GM21825 (cell line): ENCODE measurements around the gene NEK11.

Experiments
- ATAC-seq: cut with Tn5 transposase; IDR thresholded peaks from one replicate; pipeline ENCODE4 v1.9.1; 2021; ENCODE audit warnings: mild to moderate bottlenecking, moderate library complexity; ENCODE audit not compliant: unreplicated experiment

NEK11 gene

GRCh38 chr3:131221731-131222130 lies 195.1 kb downstream of the NEK11 start:
- no peak for ATAC-seq

DNA sequence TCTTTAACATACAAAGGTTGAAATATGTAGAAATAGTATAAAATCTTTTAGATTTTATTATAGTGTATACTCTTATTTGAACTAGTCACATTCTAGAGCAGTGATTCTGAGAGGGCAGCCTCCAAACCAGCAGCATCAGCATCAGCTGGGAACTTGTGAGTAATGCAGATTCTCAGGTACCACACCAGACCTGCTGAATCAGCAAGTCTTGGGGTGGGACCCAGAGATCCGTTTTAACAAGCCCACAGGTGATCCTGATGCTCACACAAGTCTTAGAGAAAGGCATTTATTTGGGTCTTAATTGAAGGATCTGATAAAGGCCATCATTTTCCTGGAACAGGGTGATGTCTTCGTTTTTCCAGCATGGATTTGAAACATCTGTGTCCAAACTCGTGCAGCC lies 195.9 kb downstream of the NEK11 start:
- no peak for ATAC-seq

DNA sequence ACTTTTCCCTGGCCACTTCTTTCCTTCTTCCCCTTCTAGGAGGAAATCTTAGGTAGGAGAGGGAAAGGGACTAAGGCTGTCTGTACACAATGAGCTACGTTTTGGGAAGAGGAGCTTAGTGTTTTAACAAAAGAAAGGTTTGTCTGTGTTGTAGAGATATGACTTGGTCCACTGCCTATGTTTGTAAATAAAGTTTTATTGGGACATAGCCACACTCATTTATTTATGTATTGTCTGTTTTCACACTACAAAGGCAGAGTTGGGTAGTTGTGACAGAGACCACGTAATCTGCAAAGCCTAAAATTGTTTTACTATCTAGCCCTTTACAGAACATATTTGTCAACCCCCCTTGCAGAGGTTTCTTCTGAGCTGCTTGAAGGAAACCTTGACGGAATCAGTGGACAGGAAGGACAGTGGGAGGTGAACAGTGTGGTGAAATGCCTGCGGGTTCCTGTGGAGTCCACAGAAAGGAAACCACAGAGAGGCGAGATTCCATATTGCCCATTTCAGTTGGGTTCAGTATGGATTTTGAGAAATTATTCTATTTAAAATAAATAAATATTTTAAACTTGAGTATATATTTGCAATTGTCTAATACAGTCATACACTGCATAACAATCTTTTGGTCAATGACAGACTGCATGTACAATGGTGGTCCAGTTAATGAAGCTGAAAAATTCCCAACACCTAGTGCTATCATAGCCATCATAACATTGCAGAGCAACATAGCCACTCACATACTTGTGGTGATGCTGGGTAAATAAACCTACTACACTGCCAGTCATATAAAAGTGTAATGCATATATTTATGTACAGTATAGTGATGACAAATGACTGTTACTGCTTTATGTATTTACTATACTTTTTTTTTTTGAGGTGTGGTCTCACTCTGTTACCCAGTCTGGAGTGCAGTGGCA lies 197.0 kb downstream of the NEK11 start:
- ATAC-seq: no peak

- no peak for ATAC-seq
Observed at GRCh38 chr3:131224886-131225550, 198.3 kb downstream of the NEK11 start.

DNA sequence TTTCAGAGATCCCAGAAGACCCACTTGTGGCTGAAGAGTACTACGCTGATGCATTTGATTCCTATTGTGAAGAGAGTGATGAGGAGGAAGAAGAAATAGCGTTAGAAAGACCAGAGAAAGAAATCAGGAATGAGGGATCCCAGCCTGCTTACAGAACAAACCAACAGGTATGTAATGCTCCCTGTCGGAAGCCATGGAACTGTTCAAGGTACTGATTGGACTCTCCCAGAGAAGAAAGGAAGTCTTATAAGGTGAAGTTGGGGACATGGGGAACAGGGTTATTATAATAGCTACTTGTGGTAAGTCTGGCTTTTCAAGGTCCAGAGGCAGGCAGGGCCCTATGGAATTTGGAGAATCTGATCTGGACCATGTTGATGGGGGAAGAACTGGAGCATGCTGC lies 201.8 kb downstream of the NEK11 start:
- no peak for ATAC-seq

GRCh38 chr3:131231710-131232389 lies 205.2 kb downstream of the NEK11 start:
- ATAC-seq: no peak

DNA sequence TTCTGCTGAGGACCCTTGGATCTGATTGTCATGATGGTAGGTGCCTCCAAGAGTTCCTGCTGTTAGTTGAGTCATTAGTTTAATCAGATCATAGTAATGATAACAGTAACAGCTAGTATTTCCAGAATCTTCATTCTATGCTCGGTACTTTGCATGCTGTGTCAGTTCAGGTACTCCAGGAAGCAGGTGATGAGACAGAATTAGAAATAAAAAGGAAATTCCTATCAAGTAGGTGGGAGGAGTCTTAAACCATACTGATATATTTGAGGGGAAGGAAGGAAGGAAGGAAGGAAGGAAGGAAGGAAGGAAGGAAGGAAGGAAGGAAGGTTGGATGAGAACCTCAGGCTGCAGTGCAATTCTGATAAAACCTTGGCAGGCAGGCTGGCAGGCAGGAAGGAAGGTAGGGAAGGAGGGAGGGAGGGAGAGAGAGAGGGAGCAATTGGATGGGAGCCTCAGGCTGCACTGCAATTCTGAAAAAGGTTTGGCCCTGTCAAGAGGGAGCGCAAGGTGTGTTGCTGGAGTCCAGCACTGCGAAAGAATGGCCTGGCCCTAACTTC lies 206.1 kb downstream of the NEK11 start:
- ATAC-seq: no peak

DNA sequence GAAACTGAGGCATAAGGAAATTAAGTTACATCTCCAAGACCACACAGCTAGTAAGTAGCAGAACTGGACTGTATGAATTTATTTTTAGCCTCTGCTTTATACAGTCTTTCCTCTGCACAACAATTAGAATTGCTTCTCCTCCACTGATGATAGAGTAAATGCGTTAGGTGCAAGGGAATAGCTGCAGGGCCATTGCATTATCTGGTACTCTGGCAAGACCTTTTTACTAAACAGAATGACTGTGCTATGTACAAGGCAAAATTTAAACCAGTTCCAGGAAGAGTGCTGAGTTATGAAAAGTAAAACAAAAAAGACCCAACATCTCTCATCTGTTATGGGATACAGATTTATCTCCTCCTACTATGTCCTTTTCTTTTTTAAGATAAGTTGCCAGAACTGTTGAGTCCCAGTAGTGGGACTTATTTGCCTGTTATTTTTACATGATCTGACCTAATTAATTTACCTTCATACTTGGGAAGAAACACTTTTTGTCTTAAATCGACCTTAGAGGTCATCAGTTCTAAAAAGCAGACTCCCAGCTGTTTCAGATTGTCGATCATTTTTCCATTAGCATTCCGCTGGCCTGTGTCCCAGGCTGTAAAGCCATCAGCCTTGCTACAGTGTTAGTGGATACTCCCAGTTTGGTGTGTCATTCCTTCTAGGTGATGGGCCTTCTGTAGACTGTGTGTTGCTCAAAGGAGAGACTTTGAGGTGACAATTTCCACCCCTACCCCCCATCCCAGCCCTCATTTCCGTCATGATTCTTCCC lies 207.4 kb downstream of the NEK11 start:
- ATAC-seq: no peak

GRCh38 chr3:131236421-131236820 lies 209.7 kb downstream of the NEK11 start:
- ATAC-seq: no peak

- no peak for ATAC-seq
Observed at GRCh38 chr3:131238496-131238895, 211.8 kb downstream of the NEK11 start.

GRCh38 chr3:131239267-131239666 lies 212.6 kb downstream of the NEK11 start:
- ATAC-seq: no peak

- ATAC-seq: no peak
Observed at GRCh38 chr3:131242201-131242600, 215.5 kb downstream of the NEK11 start.

- no peak for ATAC-seq
Observed at GRCh38 chr3:131250466-131250865, 223.8 kb downstream of the NEK11 start.

- ATAC-seq: no peak
Observed at GRCh38 chr3:131260525-131260924, 233.8 kb downstream of the NEK11 start.

GRCh38 chr3:131261104-131261503 lies 234.4 kb downstream of the NEK11 start:
- ATAC-seq: no peak

- no peak for ATAC-seq
Observed at GRCh38 chr3:131275556-131275955, 248.9 kb downstream of the NEK11 start.

GRCh38 chr3:131277836-131278497 lies 251.3 kb downstream of the NEK11 start:
- no peak for ATAC-seq

- ATAC-seq: no peak
Observed at GRCh38 chr3:131279577-131279976, 252.9 kb downstream of the NEK11 start.

- no peak for ATAC-seq
Observed at GRCh38 chr3:131282379-131282778, 255.7 kb downstream of the NEK11 start.

DNA sequence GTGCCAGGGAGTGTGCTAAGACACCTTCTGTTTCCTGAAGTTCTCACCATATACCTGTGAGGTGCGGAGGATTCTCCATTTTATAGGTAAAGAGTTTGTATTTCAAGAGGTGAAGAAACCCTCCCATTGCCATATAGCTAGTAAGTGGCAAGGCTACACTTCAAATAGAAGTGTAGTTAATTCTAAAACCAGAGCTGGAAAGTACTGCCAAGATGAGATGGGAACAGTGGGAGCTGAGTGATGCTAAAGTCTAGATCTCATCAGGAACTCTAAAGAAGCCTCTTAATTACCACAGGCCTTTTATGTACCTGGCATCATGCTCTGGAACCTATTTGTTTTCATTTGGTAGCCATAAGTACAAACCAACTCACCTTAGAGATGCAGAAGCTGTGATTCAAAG lies 256.3 kb downstream of the NEK11 start:
- ATAC-seq: no peak
